Astrocyte of the cerebellum (primary cell): ENCODE measurements around the gene GDI2.

ENCODE experiments used
- DNase-seq: peaks from one replicate; pipeline ENCODE4 v3.0.0-alpha.2; 2011; ENCODE audit warnings: low read depth
- H3K4me3 ChIP-seq: 2 replicates; pipeline ENCODE4 v1.5.1; 2011; ENCODE audit warnings: mild to moderate bottlenecking, low read depth, low read length, moderate library complexity
- CTCF ChIP-seq: IDR thresholded peaks from 2 replicates; pipeline ENCODE4 v1.5.1; 2012; ENCODE audit warnings: low read length, low read depth, moderate library complexity, mild to moderate bottlenecking; ENCODE audit errors: missing control alignments
- in situ Hi-C: cut with HindIII; loops from 2 replicates; pipeline ENCODE4 v1.10.0; 2017; ENCODE audit warnings: low sequenced_read_pairs

GDI2 gene

DNA sequence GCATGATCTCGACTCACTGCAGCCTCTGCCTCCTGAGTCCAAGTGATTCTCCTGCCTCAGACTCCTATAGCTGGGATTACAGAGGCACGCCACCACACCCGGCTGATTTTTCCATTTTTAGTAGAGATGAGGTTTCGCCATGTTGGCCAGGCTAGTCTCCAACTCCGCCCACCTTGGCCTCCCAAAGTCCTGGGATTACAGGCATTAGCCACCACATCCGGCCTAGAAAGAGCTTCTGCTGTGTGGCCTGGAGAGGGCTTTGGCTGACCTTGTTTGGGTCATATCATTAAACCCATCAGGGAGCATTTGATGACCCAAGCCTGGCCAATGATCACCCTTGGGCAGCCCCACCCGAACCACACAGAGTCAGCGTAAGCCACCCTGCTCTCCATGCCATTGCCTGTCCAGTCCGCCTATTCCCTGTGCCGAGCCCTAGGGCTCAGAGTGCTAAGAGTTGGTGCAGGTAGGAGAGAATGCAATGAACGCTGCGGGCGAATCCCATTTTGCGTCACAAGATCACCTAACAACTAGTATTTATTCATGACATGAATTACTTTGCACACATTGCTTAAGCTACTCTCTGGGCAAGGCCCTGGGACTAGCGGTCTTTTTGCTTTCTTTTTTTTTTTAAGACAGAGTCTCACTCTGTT, 22.3 kb upstream of the GDI2 start:
- DNase-seq: no peak
- in situ Hi-C loops: no loop called here
- no peak overlapping the region for H3K4me3 ChIP-seq
- no peak for TF ChIP-seq CTCF

GRCh38 chr10:5833814-5834213, 20.6 kb upstream of the GDI2 start:
- no peak overlapping the region for H3K4me3 ChIP-seq
- no peak for TF ChIP-seq CTCF
- in situ Hi-C loops: no loop called here
- no peak for DNase-seq

DNA sequence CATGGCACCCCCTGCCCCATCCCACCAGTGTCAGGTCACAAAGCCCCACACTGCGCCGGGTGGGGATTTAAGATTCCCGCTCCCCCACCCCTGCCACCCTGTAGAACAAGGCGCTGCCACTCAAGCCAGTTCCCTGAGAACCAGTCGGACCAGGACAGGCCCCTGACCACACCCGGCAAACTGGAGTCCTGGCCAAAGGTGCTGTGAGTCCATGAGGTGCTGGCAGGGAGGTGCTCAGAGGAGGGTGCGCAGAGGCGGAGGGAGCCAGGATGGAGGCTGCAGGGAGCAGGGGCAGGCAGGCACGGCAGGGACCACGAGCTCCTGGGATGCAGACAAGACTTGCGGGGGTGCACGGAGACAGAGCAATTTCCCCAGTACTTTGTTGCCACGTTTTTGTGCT, 19.7 kb upstream of the GDI2 start:
- no peak for DNase-seq
- in situ Hi-C loops: no loop called here
- TF ChIP-seq CTCF: no peak
- H3K4me3 ChIP-seq: no peak overlapping the region

- in situ Hi-C loops: no loop called here
- no peak for DNase-seq
- no peak for TF ChIP-seq CTCF
- no peak overlapping the region for H3K4me3 ChIP-seq
Observed at GRCh38 chr10:5831446-5831782, 18.2 kb upstream of the GDI2 start.

GRCh38 chr10:5830629-5831445, 17.6 kb upstream of the GDI2 start:
- no peak for DNase-seq
- TF ChIP-seq CTCF: no peak
- in situ Hi-C loops: no loop called here
- no peak overlapping the region for H3K4me3 ChIP-seq

DNA sequence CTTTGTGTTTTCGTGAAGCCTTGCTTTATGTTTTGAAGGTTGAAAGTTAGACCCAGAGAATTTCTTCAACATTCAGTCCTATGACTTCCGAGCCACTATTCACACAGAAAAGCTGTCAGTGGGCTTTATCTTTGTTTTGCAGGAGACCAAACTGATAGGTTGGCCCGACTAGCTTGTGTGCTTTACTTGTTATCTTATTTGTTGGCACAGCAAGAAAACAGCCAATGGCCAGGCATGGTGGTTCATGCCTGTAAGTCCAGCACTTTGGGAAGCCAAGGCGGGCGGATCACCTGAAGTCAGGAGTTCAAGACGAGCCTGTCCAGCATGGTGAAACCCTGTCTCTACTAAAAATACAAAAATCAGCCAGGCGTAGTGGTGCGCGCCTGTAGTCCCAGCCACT, 16.0 kb upstream of the GDI2 start:
- DNase-seq: no peak
- TF ChIP-seq CTCF: no peak
- H3K4me3 ChIP-seq: no peak overlapping the region
- in situ Hi-C loops: no loop called here
